GM19463 (cell line): ENCODE measurements around the gene PFDN4.

ENCODE experiments used
- ATAC-seq: cut with Tn5 transposase; IDR thresholded peaks from one replicate; pipeline ENCODE4 v1.9.1; 2021; ENCODE audit warnings: mild to moderate bottlenecking, moderate library complexity; ENCODE audit not compliant: unreplicated experiment

The PFDN4 gene

GRCh38 chr20:54173653-54174456 lies 34.0 kb upstream of the PFDN4 start, which contains the start of gene CYP24A1:
CYP24A1 (minus strand) TSS chr20:54173986; CDS start chr20:54173579, 407 bp downstream.
- ATAC-seq: no peak

GRCh38 chr20:54174457-54175175 lies 33.3 kb upstream of the PFDN4 start:
- ATAC-seq: no peak

- no peak for ATAC-seq
Measured at GRCh38 chr20:54176610-54177009, 31.3 kb upstream of the PFDN4 start.

- ATAC-seq: no peak
Measured at GRCh38 chr20:54177378-54177777, 30.5 kb upstream of the PFDN4 start.

GRCh38 chr20:54178256-54178655 lies 29.6 kb upstream of the PFDN4 start:
- no peak for ATAC-seq

- ATAC-seq: no peak
Measured at GRCh38 chr20:54179946-54180345, 27.9 kb upstream of the PFDN4 start.

- ATAC-seq: no peak
Measured at GRCh38 chr20:54180931-54181330, 27.0 kb upstream of the PFDN4 start.

- no peak for ATAC-seq
Measured at GRCh38 chr20:54184071-54184470, 23.8 kb upstream of the PFDN4 start.

GRCh38 chr20:54184904-54185626 lies 22.8 kb upstream of the PFDN4 start:
- no peak for ATAC-seq

GRCh38 chr20:54188132-54188849 lies 19.6 kb upstream of the PFDN4 start:
- ATAC-seq: no peak

GRCh38 chr20:54189630-54190029 lies 18.3 kb upstream of the PFDN4 start:
- no peak for ATAC-seq

- ATAC-seq: no peak
Measured at GRCh38 chr20:54190217-54190616, 17.7 kb upstream of the PFDN4 start.

- no peak for ATAC-seq
Measured at GRCh38 chr20:54193817-54194216, 14.1 kb upstream of the PFDN4 start.

- no peak for ATAC-seq
Measured at GRCh38 chr20:54194724-54195438, 13.0 kb upstream of the PFDN4 start.

- ATAC-seq: no peak
Measured at GRCh38 chr20:54195483-54196472, 12.1 kb upstream of the PFDN4 start.

- ATAC-seq: no peak
Measured at GRCh38 chr20:54197621-54198604, 10.0 kb upstream of the PFDN4 start.

- no peak for ATAC-seq
Measured at GRCh38 chr20:54199283-54199682, 8.6 kb upstream of the PFDN4 start.

GRCh38 chr20:54199721-54200176 lies 8.1 kb upstream of the PFDN4 start:
- ATAC-seq: no peak
